Stimulated activated CD4-positive, alpha-beta T cell treated with anti-CD3 and anti-CD28 coated beads, Interleukin-2, amount 100 ng/mL, for 24 hours (primary cell): ENCODE measurements around the gene ZNF343.
"Not testable (repeated sequence)": the region's sequence is repeated elsewhere in the genome, so short reads cannot be mapped to it uniquely, and the experiment has no call there.

Source experiments
- DNase-seq, 2 donors: peaks; one replicate each; pipeline ENCODE4 v3.0.0-alpha.2; 2020

Gene ZNF343

GRCh38 chr20:2521369-2522305 is 12.9 kb upstream of the ZNF343 start:
- DNase-seq = peak; percentile 65 to 70

DNA sequence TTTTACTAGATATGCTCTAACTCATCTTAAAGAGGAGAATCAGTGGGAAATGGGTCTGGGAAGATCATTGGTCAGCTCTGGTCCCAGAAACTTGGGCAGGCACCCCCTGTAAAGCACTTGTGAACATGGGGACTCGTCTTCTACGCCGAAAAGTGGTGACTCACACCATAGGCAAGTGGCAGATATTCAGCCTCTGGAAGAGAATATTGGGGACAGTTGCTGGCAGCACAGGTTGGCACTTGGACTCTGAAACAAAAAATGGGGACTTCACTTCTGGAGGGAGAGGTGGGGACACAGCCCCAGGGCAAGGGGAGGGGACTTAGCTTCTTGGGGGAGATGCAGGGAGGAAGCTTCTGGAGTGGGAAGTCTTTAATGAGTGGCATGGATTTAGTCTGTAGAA is 11.9 kb upstream of the ZNF343 start:
- DNase-seq = no peak

GRCh38 chr20:2519115-2519809 is 10.5 kb upstream of the ZNF343 start:
- DNase-seq = no peak

GRCh38 chr20:2518558-2518957 is 9.8 kb upstream of the ZNF343 start:
- DNase-seq = no peak

DNA sequence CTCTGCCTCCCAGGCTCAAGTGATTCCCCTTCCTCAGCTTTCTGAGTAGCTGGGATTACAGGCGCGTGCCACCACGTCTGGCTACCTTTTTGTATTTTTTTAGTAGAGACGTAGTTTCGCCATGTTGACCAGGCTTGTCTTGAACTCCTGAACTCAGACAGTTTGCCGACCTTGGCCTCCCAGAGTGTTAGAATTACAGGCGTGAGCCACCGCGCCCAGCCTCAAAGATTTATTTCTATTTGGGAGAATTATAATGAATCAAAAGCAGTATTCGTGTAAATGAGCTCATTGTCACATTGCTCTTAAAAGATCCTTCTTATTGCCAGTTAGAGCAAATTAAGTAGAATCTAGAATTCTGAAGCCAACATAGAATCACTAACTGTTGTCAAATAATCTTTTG is 9.4 kb upstream of the ZNF343 start:
- DNase-seq = no peak

GRCh38 chr20:2516399-2516798 is 7.7 kb upstream of the ZNF343 start:
- DNase-seq = no peak

- no peak for DNase-seq
These were observed 6.5 kb upstream of the ZNF343 start for GRCh38 chr20:2515203-2515602.

DNA sequence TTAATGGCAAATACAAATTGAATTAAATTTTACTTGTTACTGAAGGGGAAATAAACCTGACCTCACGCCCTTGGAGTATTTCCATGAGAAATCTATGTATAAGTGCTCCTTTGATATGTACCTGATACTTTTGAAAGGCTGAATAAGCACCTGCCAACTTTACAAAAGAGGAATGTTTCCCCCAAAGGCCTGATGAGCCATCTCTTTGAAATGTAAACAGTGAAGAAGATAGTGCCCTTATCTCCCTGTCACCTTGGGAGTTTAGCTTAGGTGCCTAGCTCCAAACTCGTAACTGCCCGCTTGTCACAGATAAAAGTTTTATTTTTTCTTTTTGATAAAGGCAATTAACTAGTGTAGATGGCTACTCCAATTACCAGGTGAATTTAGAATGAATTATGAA is 1.1 kb upstream of the ZNF343 start:
- no peak for DNase-seq

DNA sequence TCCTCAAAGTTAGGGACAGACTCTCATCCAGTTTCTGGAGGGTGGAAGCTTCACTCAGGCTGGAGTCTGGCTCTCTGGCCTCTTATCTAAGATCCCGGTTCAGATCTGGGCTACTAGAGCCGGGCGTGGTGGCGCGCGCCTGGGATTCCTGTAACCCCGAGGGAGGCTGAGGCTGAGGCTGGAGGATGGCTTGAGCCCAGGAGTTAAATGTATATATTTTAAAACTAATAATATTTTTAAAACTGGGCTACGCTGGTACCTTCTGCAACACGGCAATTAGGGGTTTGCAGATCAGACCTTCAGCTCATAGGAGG is 710 bp upstream of the ZNF343 start:
- DNase-seq = no peak

GRCh38 chr20:2507875-2508630 is 662 bp downstream of the ZNF343 start:
- peak in 1 of 2 donors; percentile 21 for DNase-seq

GRCh38 chr20:2507464-2507863 is 1.3 kb downstream of the ZNF343 start:
- no peak for DNase-seq

DNA sequence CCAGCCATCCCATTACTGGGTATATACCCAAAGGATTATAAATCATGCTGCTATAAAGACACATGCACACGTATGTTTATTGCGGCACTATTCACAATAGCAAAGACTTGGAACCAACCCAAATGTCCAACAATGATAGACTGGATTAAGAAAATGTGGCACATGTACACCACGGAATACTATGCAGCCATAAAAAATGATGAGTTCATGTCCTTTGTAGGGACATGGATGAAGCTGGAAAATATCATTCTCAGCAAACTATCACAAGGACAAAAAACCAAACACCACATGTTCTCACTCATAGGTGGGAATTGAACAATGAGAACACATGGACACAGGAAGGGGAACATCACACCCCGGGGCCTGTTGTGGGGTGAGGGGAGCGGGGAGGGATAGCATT is 2.3 kb downstream of the ZNF343 start:
- DNase-seq = not testable (repeated sequence)

DNA sequence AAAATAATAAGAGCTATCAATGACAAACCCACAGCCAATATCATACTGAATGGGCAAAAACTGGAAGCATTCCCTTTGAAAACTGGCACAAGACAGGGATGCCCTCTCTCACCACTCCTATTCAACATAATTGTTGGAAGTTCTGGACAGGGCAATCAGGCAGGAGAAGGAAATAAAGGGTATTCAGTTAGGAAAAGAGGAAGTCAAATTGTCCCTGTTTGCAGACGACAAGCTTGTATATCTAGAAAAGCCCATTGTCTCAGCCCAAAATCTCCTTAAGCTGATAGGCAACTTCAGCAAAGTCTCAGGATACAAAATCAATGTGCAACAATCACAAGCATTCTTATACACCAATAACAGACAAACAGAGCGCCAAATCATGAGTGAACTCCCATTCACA is 3.9 kb downstream of the ZNF343 start:
- not testable (repeated sequence) for DNase-seq

GRCh38 chr20:2502808-2503384 is 5.8 kb downstream of the ZNF343 start:
- DNase-seq = not testable (repeated sequence)

DNA sequence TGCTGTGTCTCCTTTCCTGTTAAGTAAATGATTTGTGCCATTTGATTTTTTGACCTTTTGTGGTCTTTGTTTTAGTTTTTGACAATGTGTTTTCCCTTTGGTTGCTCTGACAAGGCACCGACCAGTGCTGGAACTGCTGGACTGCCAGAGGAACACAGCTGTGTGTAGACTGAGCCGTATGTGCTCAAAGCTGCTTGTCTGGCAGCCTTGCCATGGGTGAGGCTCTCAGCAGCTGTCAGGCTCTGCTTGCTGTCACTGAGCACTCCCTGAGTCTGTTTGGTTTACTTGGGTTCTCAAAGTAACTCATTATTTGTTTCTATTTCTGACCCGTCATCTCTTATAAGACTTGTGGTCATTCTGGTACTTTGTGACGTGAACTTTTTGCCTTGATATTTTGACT is 23.1 kb downstream of the ZNF343 start:
- no peak for DNase-seq

DNA sequence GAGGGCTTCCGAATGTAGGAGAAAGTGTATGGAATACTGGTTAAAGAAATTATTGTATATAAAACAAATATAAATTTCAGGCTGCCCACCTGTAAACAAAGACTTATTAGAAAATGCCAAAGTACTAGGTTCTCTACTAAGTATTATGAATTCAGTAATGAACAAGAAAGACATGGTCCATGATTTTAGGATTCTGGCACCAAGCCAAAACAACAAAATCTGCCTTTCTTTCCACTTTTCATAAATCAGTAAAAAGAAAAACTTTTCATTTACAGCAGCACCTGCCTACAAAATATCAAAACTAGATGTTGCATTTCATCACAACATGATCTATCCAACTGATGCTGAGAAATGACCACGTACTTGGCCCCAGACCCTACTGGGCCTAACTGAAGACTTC is 23.6 kb downstream of the ZNF343 start:
- DNase-seq = no peak

DNA sequence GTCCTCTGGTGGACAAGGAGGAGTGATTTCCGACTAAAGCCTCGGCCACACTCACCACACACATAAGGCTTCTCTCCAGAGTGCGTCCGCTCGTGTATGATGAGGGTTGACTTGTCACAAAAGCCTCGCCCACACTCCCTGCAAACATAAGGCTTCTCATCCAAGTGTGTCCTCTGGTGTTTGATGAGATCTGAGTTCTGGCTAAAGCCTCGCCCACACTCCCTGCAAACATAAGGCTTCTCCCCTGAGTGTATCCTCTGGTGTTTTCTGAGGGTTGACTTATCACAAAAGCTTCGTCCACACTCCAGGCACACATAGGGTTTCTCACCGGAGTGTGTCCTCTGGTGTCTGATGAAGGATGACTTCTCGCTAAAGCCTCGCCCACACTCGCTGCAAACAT is 25.2 kb downstream of the ZNF343 start:
- DNase-seq = no peak

DNA sequence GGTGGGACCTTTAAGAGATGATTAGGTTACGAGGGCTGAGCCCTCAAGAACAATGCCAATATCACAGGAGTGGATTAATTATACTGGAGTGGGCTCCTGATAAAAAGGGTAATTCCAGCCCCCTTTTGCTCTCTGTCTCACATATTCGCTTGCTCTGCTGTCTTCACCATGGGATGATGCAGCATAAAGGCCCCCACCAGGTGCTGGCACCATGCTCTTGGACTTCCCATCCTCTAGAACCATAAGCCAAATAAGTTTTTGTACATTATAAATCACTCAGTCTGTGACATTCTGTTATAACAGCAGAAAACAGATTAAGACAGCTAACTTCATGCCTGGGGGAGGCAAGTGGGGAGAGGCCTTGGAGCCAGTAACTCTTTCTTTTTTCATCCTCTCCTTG is 28.3 kb downstream of the ZNF343 start:
- DNase-seq = no peak

DNA sequence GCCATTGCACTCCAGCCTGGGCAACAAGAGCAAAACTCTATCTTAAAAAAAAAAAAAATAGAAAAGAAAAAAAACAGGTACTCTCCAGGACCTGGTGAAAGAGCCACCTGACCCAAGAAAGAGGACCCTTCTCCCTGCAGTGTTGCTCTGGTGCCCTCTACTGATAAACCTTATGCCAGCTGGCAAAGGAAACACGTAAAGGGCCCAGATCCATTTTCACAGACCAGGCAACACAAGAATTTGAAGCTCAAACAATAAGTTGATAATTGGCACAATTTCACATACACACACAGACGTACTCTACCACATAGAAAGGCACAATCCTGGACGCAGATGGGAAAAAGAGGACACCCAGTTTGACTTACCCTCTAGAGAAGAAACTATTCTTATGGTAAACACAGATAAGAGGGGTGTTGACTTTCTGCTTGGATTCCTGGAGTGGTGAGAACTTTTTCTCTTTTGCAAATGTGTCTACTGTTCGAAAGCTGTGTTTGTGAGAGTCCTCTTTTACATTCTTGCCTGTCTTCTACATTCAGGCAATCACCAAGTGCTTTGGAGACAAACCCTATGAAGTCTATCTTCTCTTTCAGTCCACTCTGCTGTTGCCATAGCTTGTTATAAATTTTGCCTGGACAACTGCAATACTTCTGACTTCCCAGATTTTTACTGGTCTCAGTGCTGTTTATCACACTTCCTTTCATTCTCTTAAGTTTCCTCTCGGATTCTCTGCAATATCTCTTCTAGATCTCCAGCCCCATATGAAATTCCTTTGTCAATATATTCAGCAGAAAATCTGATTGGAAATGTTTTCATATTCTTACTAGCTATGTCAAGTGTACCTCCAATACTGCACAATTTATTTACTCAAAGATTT is 31.7 kb downstream of the ZNF343 start:
- DNase-seq = no peak

- no peak for DNase-seq
These were observed 32.6 kb downstream of the ZNF343 start for GRCh38 chr20:2475850-2476741.

- DNase-seq = no peak
These were observed 35.2 kb downstream of the ZNF343 start for GRCh38 chr20:2473516-2473915.
